HL-60/S4 (cell line): ENCODE results near the gene CNTNAP2.
"Not testable (repeated sequence)": the region's sequence is repeated elsewhere in the genome, so short reads cannot be mapped to it uniquely, and the experiment has no call there.

Experiments
- in situ Hi-C: fragments of 300-500 bp; cut with MboI; formaldehyde crosslinking; loops from 2 replicates; pipeline ENCODE4 v1.14.3; 2022; ENCODE audit warnings: low sequenced_read_pairs

Gene CNTNAP2

GRCh38 chr7:148391591-148391990 lies 2275.0 kb downstream of the CNTNAP2 start:
- in situ Hi-C loops, result no loop called here

GRCh38 chr7:148394582-148394981 lies 2278.0 kb downstream of the CNTNAP2 start:
- in situ Hi-C loops, result no loop called here

- in situ Hi-C loops, result no loop called here
Measured at GRCh38 chr7:148395352-148395811, 2278.8 kb downstream of the CNTNAP2 start.

GRCh38 chr7:148395990-148396716 lies 2279.6 kb downstream of the CNTNAP2 start:
- in situ Hi-C loops, result no loop called here

GRCh38 chr7:148397056-148397455 lies 2280.5 kb downstream of the CNTNAP2 start:
- in situ Hi-C loops, result no loop called here

GRCh38 chr7:148397551-148397950 lies 2280.9 kb downstream of the CNTNAP2 start:
- in situ Hi-C loops, result no loop called here

GRCh38 chr7:148397985-148398384 lies 2281.4 kb downstream of the CNTNAP2 start:
- in situ Hi-C loops, result no loop called here

GRCh38 chr7:148398844-148399365 lies 2282.3 kb downstream of the CNTNAP2 start:
- in situ Hi-C loops, result no loop called here

- in situ Hi-C loops, result no loop called here
Measured at GRCh38 chr7:148400101-148400500, 2283.5 kb downstream of the CNTNAP2 start.

GRCh38 chr7:148402159-148402558 lies 2285.6 kb downstream of the CNTNAP2 start:
- in situ Hi-C loops, result no loop called here

GRCh38 chr7:148403466-148403993 lies 2286.9 kb downstream of the CNTNAP2 start:
- in situ Hi-C loops, result no loop called here

GRCh38 chr7:148408307-148408706 lies 2291.7 kb downstream of the CNTNAP2 start:
- in situ Hi-C loops, result no loop called here

- in situ Hi-C loops, result no loop called here
Measured at GRCh38 chr7:148410905-148411304, 2294.3 kb downstream of the CNTNAP2 start.

GRCh38 chr7:148412691-148413090 lies 2296.1 kb downstream of the CNTNAP2 start:
- in situ Hi-C loops, result no loop called here

GRCh38 chr7:148419856-148420832 lies 2303.5 kb downstream of the CNTNAP2 start:
- in situ Hi-C loops, result no loop called here

- in situ Hi-C loops, result no loop called here
Measured at GRCh38 chr7:148422030-148422429, 2305.4 kb downstream of the CNTNAP2 start.

- in situ Hi-C loops, result not testable (repeated sequence)
Measured at GRCh38 chr7:148426393-148426792, 2309.8 kb downstream of the CNTNAP2 start.

GRCh38 chr7:148430690-148431089 lies 2314.1 kb downstream of the CNTNAP2 start:
- in situ Hi-C loops, result not testable (repeated sequence)

GRCh38 chr7:148433521-148434180 lies 2317.1 kb downstream of the CNTNAP2 start:
- in situ Hi-C loops, result no loop called here

- in situ Hi-C loops, result no loop called here
Measured at GRCh38 chr7:148434181-148434757, 2317.7 kb downstream of the CNTNAP2 start.
